ENCODE measurements around the gene LPGAT1. TPM values are rescaled to one million over a fixed set of nuclear protein-coding genes. Genes with fewer than 3 reads are reported as not detected.

The LPGAT1 gene
- total and polyA plus RNA-seq, 2 of the 13 experiments (the other 11 are each of a cell fraction or from before 2014, with no cell fraction given) = 12.1 to 48.3 TPM

DNA sequence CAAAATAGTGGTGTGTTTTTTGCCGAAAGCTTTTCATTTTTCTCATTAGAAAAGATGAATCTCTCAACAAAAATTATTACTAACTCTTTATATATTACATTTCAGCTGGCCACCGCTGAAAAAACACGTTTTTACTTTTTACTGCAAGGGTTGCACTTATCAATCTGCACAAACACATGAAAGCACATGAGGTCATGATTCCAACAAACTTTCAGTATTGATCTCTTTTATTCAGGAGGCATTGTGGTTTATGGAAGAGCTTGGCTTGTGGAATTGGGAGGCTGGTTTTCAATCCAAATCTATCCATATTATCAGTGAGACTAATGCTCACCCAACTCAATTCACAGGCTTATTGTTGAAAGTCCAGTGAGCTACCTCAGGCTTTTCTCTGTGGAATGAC lies 20.6 kb upstream of the LPGAT1 start:
- TF ChIP-seq MED13 (CRISPR knock-in tag; IDR thresholded peaks at IDR 0.05) = no peak
- no peak for TF ChIP-seq ZNF136 (CRISPR knock-in tag; IDR thresholded peaks at IDR 0.05; ENCODE audit: low read depth)
- no peak for TF ChIP-seq MTF2 (CRISPR knock-in tag; IDR thresholded peaks at IDR 0.05; ENCODE audit: borderline replicate concordance)
- TF ChIP-seq, protein P1, sequence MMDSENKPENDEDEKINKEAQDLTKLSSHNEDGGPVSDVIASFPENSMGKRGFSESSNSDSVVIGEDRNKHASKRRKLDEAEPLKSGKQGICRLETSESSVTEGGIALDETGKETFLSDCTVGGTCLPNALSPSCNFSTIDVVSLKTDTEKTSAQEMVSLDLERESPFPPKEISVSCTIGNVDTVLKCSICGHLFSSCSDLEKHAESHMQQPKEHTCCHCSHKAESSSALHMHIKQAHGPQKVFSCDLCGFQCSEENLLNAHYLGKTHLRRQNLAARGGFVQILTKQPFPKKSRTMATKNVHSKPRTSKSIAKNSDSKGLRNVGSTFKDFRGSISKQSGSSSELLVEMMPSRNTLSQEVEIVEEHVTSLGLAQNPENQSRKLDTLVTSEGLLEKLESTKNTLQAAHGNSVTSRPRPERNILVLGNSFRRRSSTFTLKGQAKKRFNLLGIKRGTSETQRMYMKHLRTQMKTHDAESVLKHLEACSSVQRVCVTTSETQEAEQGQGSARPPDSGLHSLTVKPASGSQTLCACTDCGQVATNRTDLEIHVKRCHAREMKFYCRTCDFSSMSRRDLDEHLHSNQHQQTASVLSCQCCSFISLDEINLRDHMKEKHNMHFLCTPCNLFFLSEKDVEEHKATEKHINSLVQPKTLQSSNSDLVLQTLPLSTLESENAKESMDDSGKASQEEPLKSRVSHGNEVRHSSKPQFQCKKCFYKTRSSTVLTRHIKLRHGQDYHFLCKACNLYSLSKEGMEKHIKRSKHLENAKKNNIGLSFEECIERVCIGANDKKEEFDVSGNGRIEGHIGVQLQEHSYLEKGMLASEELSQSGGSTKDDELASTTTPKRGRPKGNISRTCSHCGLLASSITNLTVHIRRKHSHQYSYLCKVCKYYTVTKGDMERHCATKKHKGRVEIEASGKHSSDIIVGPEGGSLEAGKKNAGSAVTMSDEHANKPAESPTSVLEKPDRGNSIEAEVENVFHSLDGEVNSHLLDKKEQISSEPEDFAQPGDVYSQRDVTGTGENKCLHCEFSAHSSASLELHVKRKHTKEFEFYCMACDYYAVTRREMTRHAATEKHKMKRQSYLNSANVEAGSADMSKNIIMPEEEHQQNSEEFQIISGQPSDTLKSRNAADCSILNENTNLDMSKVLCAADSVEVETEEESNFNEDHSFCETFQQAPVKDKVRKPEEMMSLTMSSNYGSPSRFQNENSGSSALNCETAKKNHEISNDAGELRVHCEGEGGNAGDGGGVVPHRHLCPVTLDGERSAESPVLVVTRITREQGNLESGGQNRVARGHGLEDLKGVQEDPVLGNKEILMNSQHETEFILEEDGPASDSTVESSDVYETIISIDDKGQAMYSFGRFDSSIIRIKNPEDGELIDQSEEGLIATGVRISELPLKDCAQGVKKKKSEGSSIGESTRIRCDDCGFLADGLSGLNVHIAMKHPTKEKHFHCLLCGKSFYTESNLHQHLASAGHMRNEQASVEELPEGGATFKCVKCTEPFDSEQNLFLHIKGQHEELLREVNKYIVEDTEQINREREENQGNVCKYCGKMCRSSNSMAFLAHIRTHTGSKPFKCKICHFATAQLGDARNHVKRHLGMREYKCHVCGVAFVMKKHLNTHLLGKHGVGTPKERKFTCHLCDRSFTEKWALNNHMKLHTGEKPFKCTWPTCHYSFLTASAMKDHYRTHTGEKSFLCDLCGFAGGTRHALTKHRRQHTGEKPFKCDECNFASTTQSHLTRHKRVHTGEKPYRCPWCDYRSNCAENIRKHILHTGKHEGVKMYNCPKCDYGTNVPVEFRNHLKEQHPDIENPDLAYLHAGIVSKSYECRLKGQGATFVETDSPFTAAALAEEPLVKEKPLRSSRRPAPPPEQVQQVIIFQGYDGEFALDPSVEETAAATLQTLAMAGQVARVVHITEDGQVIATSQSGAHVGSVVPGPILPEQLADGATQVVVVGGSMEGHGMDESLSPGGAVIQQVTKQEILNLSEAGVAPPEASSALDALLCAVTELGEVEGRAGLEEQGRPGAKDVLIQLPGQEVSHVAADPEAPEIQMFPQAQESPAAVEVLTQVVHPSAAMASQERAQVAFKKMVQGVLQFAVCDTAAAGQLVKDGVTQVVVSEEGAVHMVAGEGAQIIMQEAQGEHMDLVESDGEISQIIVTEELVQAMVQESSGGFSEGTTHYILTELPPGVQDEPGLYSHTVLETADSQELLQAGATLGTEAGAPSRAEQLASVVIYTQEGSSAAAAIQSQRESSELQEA (CRISPR knock-in tag; IDR thresholded peaks at IDR 0.05; ENCODE audit: not compliant biosample characterization) = no peak
- TF ChIP-seq ZNF788 (CRISPR knock-in tag; IDR thresholded peaks at IDR 0.05; ENCODE audit: borderline replicate concordance) = no peak
- TF ChIP-seq, protein P2, sequence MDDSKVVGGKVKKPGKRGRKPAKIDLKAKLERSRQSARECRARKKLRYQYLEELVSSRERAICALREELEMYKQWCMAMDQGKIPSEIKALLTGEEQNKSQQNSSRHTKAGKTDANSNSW (CRISPR knock-in tag; IDR thresholded peaks at IDR 0.05; ENCODE audit: borderline replicate concordance) = no peak
- TF ChIP-seq NFE2L2 (IDR thresholded peaks at IDR 0.05; ENCODE audit: low read length) = no peak
- TF ChIP-seq, protein P3, sequence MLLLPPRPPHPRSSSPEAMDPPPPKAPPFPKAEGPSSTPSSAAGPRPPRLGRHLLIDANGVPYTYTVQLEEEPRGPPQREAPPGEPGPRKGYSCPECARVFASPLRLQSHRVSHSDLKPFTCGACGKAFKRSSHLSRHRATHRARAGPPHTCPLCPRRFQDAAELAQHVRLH (CRISPR knock-in tag; IDR thresholded peaks at IDR 0.05; ENCODE audit: borderline replicate concordance, low read depth) = no peak
- TF ChIP-seq ZNF343 (CRISPR knock-in tag; IDR thresholded peaks at IDR 0.05) = no peak
- no peak for TF ChIP-seq SALL1 (CRISPR knock-in tag; IDR thresholded peaks at IDR 0.05)
- TF ChIP-seq MATR3 (CRISPR knock-in tag; IDR thresholded peaks at IDR 0.05) = no peak
- CTCF ChIA-PET (ENCODE audit: low intra/inter-chr PET ratio, low total read pairs) = no interaction called here
- POLR2A ChIA-PET = interaction anchor here (0.5 kb wide), 1 partner anchor 146 kb away, joined by 4 read pairs; no protein-coding TSS in a partner anchor
- Histone ChIP-seq H3K4me1 (ENCODE audit: insufficient read depth, low read length) (no peaks in the 10 kb centered on the region), H3K36me3 (replicated peaks in 1 of 2; ENCODE audit: control insufficient read depth in 1 of 2, insufficient read depth in 2 of 2, low read length in 2 of 2) (no peaks in the 10 kb centered on the region), H3K27ac (ENCODE audit: extremely low read length, insufficient read depth, low read length) (no peak overlapping the region), H4K20me1 (ENCODE audit: insufficient read depth, low read length) (no peaks in the 10 kb centered on the region), H3K4me3 (replicated peaks in 1 of 3; ENCODE audit: insufficient read depth in 1 of 3, low read depth in 2 of 3, low read length in 3 of 3) (no peak overlapping the region), H3K9ac (ENCODE audit: insufficient read depth, low read depth, low read length) (no peak overlapping the region), H3K27me3 (ENCODE audit: control insufficient read depth in 1 of 2, insufficient read depth in 2 of 2, low read length in 2 of 2) (peaks cover 0 to 3% of the 10 kb centered on the region in 2 experiments; a peak in 2 of 5 replicates), H2AFZ (ENCODE audit: low read length) (no peak overlapping the region), H3K4me2 (ENCODE audit: low read depth, low read length) (no peak overlapping the region), H3K79me2 (ENCODE audit: insufficient read depth, low read length) (no peaks in the 10 kb centered on the region), H3K9me3 (ENCODE audit: low read length) (no peaks in the 10 kb centered on the region)
- ATAC-seq (no peak), DNase-seq (ENCODE audit: low spot score) (no peak), FAIRE-seq (no peak)
- BruUV-seq (replicated peaks) = no TSS peak
- 3% methylated on average over 3 of the region's 3 CpGs for WGBS (ENCODE audit: low lambda C conversion rate)
- in situ Hi-C loops (cut with HindIII; ENCODE audit: extremely low pct_ligation_motif_present, low pct_unique_long_range_greater_than_20kb) (no loop called here), intact Hi-C loops (cut with micrococcal nuclease; ENCODE audit: unreplicated experiment) (no loop called here)

All from HepG2 (cell line).